HepG2 (cell line): ENCODE measurements around the gene LITAF. TPM values are rescaled to one million over a fixed set of nuclear protein-coding genes. Genes with fewer than 3 reads are reported as not detected.

ENCODE experiments used
- ATF4 ChIP-seq, 2 experiments: fragments of 450-650 bp in 1 of 2; sonication (generic) in 1 of 2; formaldehyde crosslinking; IDR thresholded peaks; 2 replicates each; pipeline versions ENCODE4 v1.5.0 to v1.8.0; 2020 to 2022; ENCODE audit warnings: mild to moderate bottlenecking in 1 of 2, missing genetic modification reagents in 1 of 2
- ATM ChIP-seq: fragments of 450-650 bp; IDR thresholded peaks from 2 replicates; pipeline ENCODE4 v1.7.1; 2017; ENCODE audit warnings: mild to moderate bottlenecking, borderline replicate concordance
- CBX5 ChIP-seq: sonication (generic); formaldehyde crosslinking; IDR thresholded peaks from 2 replicates; pipeline ENCODE4 v1.4.0; 2020; ENCODE audit warnings: missing genetic modification reagents, borderline replicate concordance
- CENPX ChIP-seq: sonication (generic); formaldehyde crosslinking; IDR thresholded peaks from 2 replicates; pipeline ENCODE4 v1.9.0; 2021; ENCODE audit warnings: mild to moderate bottlenecking, missing genetic modification reagents, moderate library complexity
- GFI1 ChIP-seq: sonication (generic); formaldehyde crosslinking; IDR thresholded peaks from 2 replicates; pipeline ENCODE4 v1.5.0; 2020; ENCODE audit warnings: missing genetic modification reagents, mild to moderate bottlenecking, borderline replicate concordance
- IKZF1 ChIP-seq: fragments of 450-650 bp; IDR thresholded peaks from 2 replicates; pipeline ENCODE4 v1.7.1; 2016
- ISL2 ChIP-seq: sonication (generic); formaldehyde crosslinking; IDR thresholded peaks from 2 replicates; pipeline ENCODE4 v1.5.0; 2020; ENCODE audit warnings: missing genetic modification reagents
- KAT2B ChIP-seq: fragments of 150-350 bp; IDR thresholded peaks from 2 replicates; pipeline ENCODE4 v1.6.1; 2014; ENCODE audit warnings: low read depth, low read length, borderline replicate concordance
- NFIC ChIP-seq: IDR thresholded peaks from 2 replicates; pipeline ENCODE4 v1.6.1; 2012; ENCODE audit warnings: mild to moderate bottlenecking, low read length, inconsistent platforms
- PRDM10 ChIP-seq: sonication (generic); formaldehyde crosslinking; IDR thresholded peaks from 2 replicates; pipeline ENCODE4 v1.4.0; 2020; ENCODE audit warnings: low read depth, missing genetic modification reagents
- RARG ChIP-seq: sonication (generic); formaldehyde crosslinking; IDR thresholded peaks from 2 replicates; pipeline ENCODE4 v1.4.0; 2020; ENCODE audit warnings: low read depth, mild to moderate bottlenecking, missing genetic modification reagents
- RBM22 ChIP-seq: fragments of 200-400 bp; formaldehyde crosslinking; optimal IDR thresholded peaks from 2 replicates; pipeline ENCODE3; 2017; ENCODE audit warnings: mild to moderate bottlenecking, low read length, moderate library complexity
- RNF2 ChIP-seq: fragments of 450-650 bp; conservative IDR thresholded peaks from 2 replicates; pipeline ENCODE4 v1.6.1; 2016; ENCODE audit warnings: low read depth
- TARDBP ChIP-seq: sonication (generic); formaldehyde crosslinking; IDR thresholded peaks from 2 replicates; pipeline ENCODE4 v1.8.0; 2022; ENCODE audit warnings: mild to moderate bottlenecking, missing genetic modification reagents
- TBX2 ChIP-seq: sonication (generic); formaldehyde crosslinking; IDR thresholded peaks from 2 replicates; pipeline ENCODE4 v1.5.0; 2020; ENCODE audit warnings: missing genetic modification reagents, mild to moderate bottlenecking, borderline replicate concordance
- TCF12 ChIP-seq, 2 experiments: fragments of 450-650 bp in 1 of 2; sonication (generic) in 1 of 2; formaldehyde crosslinking in 1 of 2; IDR thresholded peaks; 2 replicates each; pipeline versions ENCODE4 v1.6.1 to v1.8.0; 2017 to 2022; ENCODE audit warnings: antibody characterized with exemption in 1 of 2, mild to moderate bottlenecking in 1 of 2, missing genetic modification reagents in 1 of 2, moderate library complexity in 1 of 2
- THAP11 ChIP-seq: IDR thresholded peaks from 2 replicates; pipeline ENCODE4 v1.6.1; 2016; ENCODE audit warnings: missing biosample characterization, missing genetic modification reagents
- ZFP1 ChIP-seq: IDR thresholded peaks from 2 replicates; pipeline ENCODE4 v1.6.1; 2016
- ZKSCAN5 ChIP-seq: sonication (generic); formaldehyde crosslinking; IDR thresholded peaks from 2 replicates; pipeline ENCODE4 v1.5.1; 2020; ENCODE audit warnings: mild to moderate bottlenecking, missing genetic modification reagents
- ZNF281 ChIP-seq: sonication (generic); formaldehyde crosslinking; IDR thresholded peaks from 2 replicates; pipeline ENCODE4 v1.4.0; 2020; ENCODE audit warnings: missing genetic modification reagents, borderline replicate concordance
- ZNF441 ChIP-seq: sonication (generic); formaldehyde crosslinking; IDR thresholded peaks from 2 replicates; pipeline ENCODE4 v1.7.0; 2021; ENCODE audit warnings: missing genetic modification reagents, borderline replicate concordance
- ZNF691 ChIP-seq: sonication (generic); formaldehyde crosslinking; IDR thresholded peaks from 2 replicates; pipeline ENCODE4 v1.4.0; 2020; ENCODE audit warnings: missing genetic modification reagents, low read depth, mild to moderate bottlenecking, borderline replicate concordance
- ZNF768 ChIP-seq: sonication (generic); formaldehyde crosslinking; IDR thresholded peaks from 2 replicates; pipeline ENCODE4 v1.4.0; 2020; ENCODE audit warnings: missing genetic modification reagents
- ZNF782 ChIP-seq: sonication (generic); formaldehyde crosslinking; IDR thresholded peaks from 2 replicates; pipeline ENCODE4 v1.4.0; 2020; ENCODE audit warnings: missing genetic modification reagents, mild to moderate bottlenecking, borderline replicate concordance
- polyA plus RNA-seq, 8 experiments: library from polyadenylated mRNA; depleted of rRNA in 3 of 8; stranded (reverse) in 7 of 8; unstranded in 1 of 8; fragments of >200 nt; fragmentation: Illumina TruSeq in 4 of 8; extraction: Trizol in 4 of 8; gene quantifications; 2 replicates each; pipeline versions ENCODE4 v1.2.1 to v1.2.3, GENCODE V29; 2011 to 2016; ENCODE audit warnings: low read depth in 4 of 8, missing spikeins in 1 of 8, mixed read lengths in 1 of 8; ENCODE audit not compliant: insufficient read depth in 1 of 8
- total RNA-seq, 5 experiments: library from RNA; depleted of rRNA; stranded (reverse); fragments of >200 nt; fragmentation: Illumina TruSeq; extraction: Trizol; gene quantifications; 2 replicates each; pipeline ENCODE4 v1.2.3, GENCODE V29; 2016; ENCODE audit warnings: low read depth in 1 of 5

The LITAF gene
- total and polyA plus RNA-seq, 2 of the 13 experiments (the other 11 are each of a cell fraction or from before 2014, with no cell fraction given): 80.1 to 141 TPM

GRCh38 chr16:11586378-11586855 lies 302 bp downstream of the LITAF start (continued):
- TF ChIP-seq ZNF281 (no peak), ZNF768 (CRISPR knock-in tag) (peak; percentile 5; the same call in 1 of the 2 replicates), RNF2 (no peak), GFI1 (no peak), ZFP1 (no peak), PRDM10 (no peak), ATM (no peak), TCF12 (IDR thresholded peaks at IDR 0.05) (no peak), TCF12 (CRISPR knock-in tag; IDR thresholded peaks at IDR 0.05) (no peak), NFIC (no peak), THAP11 (CRISPR knock-in tag) (no peak), ZNF691 (CRISPR knock-in tag) (no peak; the same call in 1 of the 2 replicates), ZNF782 (CRISPR knock-in tag) (no peak), CENPX (CRISPR knock-in tag) (no peak), IKZF1 (no peak), ATF4 (CRISPR knock-in tag; IDR thresholded peaks at IDR 0.05) (0 out of 4 replicates have a peak, but pooled peaks of 1 of the 2 experiments have one; percentile 22), RBM22 (no peak), ISL2 (no peak), TARDBP (CRISPR knock-in tag) (no peak), KAT2B (no peak), CBX5 (CRISPR knock-in tag) (no peak), RARG (CRISPR knock-in tag) (no peak), TBX2 (CRISPR knock-in tag) (no peak), ZNF441 (no peak; the same call in 1 of the 2 replicates), ZKSCAN5 (no peak)
